Activated CD4-positive, alpha-beta T cell treated with anti-CD3 and anti-CD28 coated beads for 36 hours (primary cell): Measurements from ENCODE around the gene DGKI. TPM values are rescaled to one million over a fixed set of nuclear protein-coding genes. Genes with fewer than 3 reads are reported as not detected.

Source experiments
- ATAC-seq: fragments of 200-7000 bp; cut with Tn5 transposase; one replicate; pipeline ENCODE4 v1.10.0; 2021; ENCODE audit warnings: mild to moderate bottlenecking, moderate library complexity
- CTCF ChIA-PET: fragments of 350-600 bp; sonication (Branson Sonifier 250); formaldehyde crosslinking; loops from one replicate; lab custom pipeline; 2021; ENCODE audit warnings: antibody characterized with exemption; lab: Charles Lee
- POLR2A ChIA-PET: fragments of 350-600 bp; sonication (Branson Sonifier 250); formaldehyde crosslinking; loops from one replicate; lab custom pipeline; 2021; ENCODE audit warnings: antibody characterized with exemption, inconsistent platforms; lab: Charles Lee
- DNase-seq: peaks from one replicate; pipeline ENCODE4 v3.0.0-alpha.2; 2020
- H3K27ac Mint-ChIP-seq: one replicate; pipeline ENCODE4 v1.8.0; 2021; ENCODE audit warnings: mixed read lengths
- H3K27me3 Mint-ChIP-seq: one replicate; pipeline ENCODE4 v1.8.0; 2021; ENCODE audit warnings: mixed read lengths
- H3K36me3 Mint-ChIP-seq: one replicate; pipeline ENCODE4 v1.8.0; 2021; ENCODE audit warnings: low read depth, mixed read lengths
- H3K4me1 Mint-ChIP-seq: one replicate; pipeline ENCODE4 v1.8.0; 2021; ENCODE audit warnings: mixed read lengths
- H3K4me3 Mint-ChIP-seq: one replicate; pipeline ENCODE4 v1.8.0; 2021; ENCODE audit warnings: mild to moderate bottlenecking, moderate library complexity, mixed read lengths
- H3K9me3 Mint-ChIP-seq: one replicate; pipeline ENCODE4 v1.8.0; 2021; ENCODE audit warnings: low read depth, mixed read lengths
- intact Hi-C, 2 experiments: fragments of 100-400 bp; cut with DNase I in 1 of 2; cut with micrococcal nuclease in 1 of 2; formaldehyde crosslinking; loops; one replicate each; pipeline versions ENCODE4 v1.14.2 to v1.15.1; 2022 to 2024; cut with DNase I, micrococcal nuclease
- total RNA-seq, 2 experiments: library from RNA; stranded (reverse); gene quantifications; one replicate each; pipeline ENCODE4 v1.2.3, GENCODE V29; 2021

DGKI gene
- total RNA-seq, 2 experiments from 2014 or later = 2.9 to 3.0 TPM

- POLR2A ChIA-PET = interaction anchor here (0.6 kb wide), 1 partner anchor 389 kb away, joined by 3 read pairs; no protein-coding TSS in a partner anchor
- Mint-ChIP-seq H3K4me1 (no peaks in the 10 kb centered on the region), H3K36me3 (no peaks in the 10 kb centered on the region), H3K27ac (no peak overlapping the region), H3K9me3 (no peaks in the 10 kb centered on the region), H3K4me3 (no peak overlapping the region), H3K27me3 (no peaks in the 10 kb centered on the region)
- intact Hi-C loops = no loop called here
- ATAC-seq (no peak), DNase-seq (no peak)
- CTCF ChIA-PET = interaction anchor here (0.6 kb wide), 1 partner anchor 411 kb away, joined by 4 read pairs; no protein-coding TSS in a partner anchor
Observed at GRCh38 chr7:137563981-137564380, 282.8 kb downstream of the DGKI start.

- Mint-ChIP-seq H3K36me3 (no peaks in the 10 kb centered on the region), H3K27ac (no peak overlapping the region), H3K4me1 (no peaks in the 10 kb centered on the region), H3K9me3 (no peaks in the 10 kb centered on the region), H3K27me3 (peaks cover 3% of the 10 kb centered on the region), H3K4me3 (no peak overlapping the region)
- no peak for ATAC-seq
- intact Hi-C loops = no loop called here
- ChIA-PET CTCF (no interaction called here), POLR2A (no interaction called here)
- DNase-seq = no peak
Observed at GRCh38 chr7:137547485-137547884, 299.3 kb downstream of the DGKI start.

- Mint-ChIP-seq H3K9me3 (no peaks in the 10 kb centered on the region), H3K27me3 (peaks cover 3% of the 10 kb centered on the region), H3K4me3 (no peak overlapping the region), H3K27ac (no peak overlapping the region), H3K4me1 (no peaks in the 10 kb centered on the region), H3K36me3 (no peaks in the 10 kb centered on the region)
- POLR2A ChIA-PET = no interaction called here
- CTCF ChIA-PET = no interaction called here
- no peak for ATAC-seq
- intact Hi-C loops = no loop called here
- DNase-seq = no peak
Observed at GRCh38 chr7:137546671-137547070, 300.1 kb downstream of the DGKI start.

- H3K36me3 Mint-ChIP-seq = no peaks in the 10 kb centered on the region
- DNase-seq (no peak), ATAC-seq (no peak)
- H3K27me3 Mint-ChIP-seq = peaks cover 3% of the 10 kb centered on the region
- intact Hi-C loops = no loop called here
- H3K27ac Mint-ChIP-seq = no peak overlapping the region
- ChIA-PET CTCF (no interaction called here), POLR2A (no interaction called here)
- no peak overlapping the region for H3K4me3 Mint-ChIP-seq
- no peaks in the 10 kb centered on the region for H3K4me1 Mint-ChIP-seq
- H3K9me3 Mint-ChIP-seq = no peaks in the 10 kb centered on the region
Observed at GRCh38 chr7:137546009-137546408, 300.8 kb downstream of the DGKI start.

- H3K27me3 Mint-ChIP-seq = peaks cover 3% of the 10 kb centered on the region
- H3K4me1 Mint-ChIP-seq = no peaks in the 10 kb centered on the region
- intact Hi-C loops = no loop called here
- H3K9me3 Mint-ChIP-seq = no peaks in the 10 kb centered on the region
- CTCF ChIA-PET = no interaction called here
- ATAC-seq (no peak), DNase-seq (no peak)
- H3K27ac Mint-ChIP-seq = no peak overlapping the region
- H3K4me3 Mint-ChIP-seq = no peak overlapping the region
- POLR2A ChIA-PET = interaction anchor here (0.6 kb wide), 1 partner anchor 125 kb away, joined by 7 read pairs; no protein-coding TSS in a partner anchor
- H3K36me3 Mint-ChIP-seq = no peaks in the 10 kb centered on the region
Observed at GRCh38 chr7:137545059-137545716, 301.6 kb downstream of the DGKI start.

GRCh38 chr7:137544453-137545058 lies 302.2 kb downstream of the DGKI start:
- Mint-ChIP-seq H3K36me3 (no peaks in the 10 kb centered on the region), H3K9me3 (no peaks in the 10 kb centered on the region), H3K4me3 (no peak overlapping the region), H3K4me1 (no peaks in the 10 kb centered on the region), H3K27ac (no peak overlapping the region), H3K27me3 (peaks cover 3% of the 10 kb centered on the region)
- ChIA-PET CTCF (no interaction called here), POLR2A (no interaction called here)
- no peak for ATAC-seq
- DNase-seq = no peak
- intact Hi-C loops = no loop called here

- no peaks in the 10 kb centered on the region for H3K27me3 Mint-ChIP-seq
- H3K9me3 Mint-ChIP-seq = no peaks in the 10 kb centered on the region
- no peak for DNase-seq
- ChIA-PET CTCF (interaction anchor here (0.6 to 0.8 kb wide), 2 partner anchors 12 to 1821 kb away, joined by 3 read pairs; no protein-coding TSS in a partner anchor), POLR2A (no interaction called here)
- intact Hi-C loops = no loop called here
- no peaks in the 10 kb centered on the region for H3K4me1 Mint-ChIP-seq
- no peak overlapping the region for H3K4me3 Mint-ChIP-seq
- no peak overlapping the region for H3K27ac Mint-ChIP-seq
- H3K36me3 Mint-ChIP-seq = no peaks in the 10 kb centered on the region
- ATAC-seq = no peak
Observed at GRCh38 chr7:137539111-137539715, 307.6 kb downstream of the DGKI start.

- POLR2A ChIA-PET = no interaction called here
- no peaks in the 10 kb centered on the region for H3K27me3 Mint-ChIP-seq
- no peak overlapping the region for H3K4me3 Mint-ChIP-seq
- no peaks in the 10 kb centered on the region for H3K4me1 Mint-ChIP-seq
- ATAC-seq = no peak
- H3K9me3 Mint-ChIP-seq = no peaks in the 10 kb centered on the region
- H3K36me3 Mint-ChIP-seq = no peaks in the 10 kb centered on the region
- intact Hi-C loops = no loop called here
- CTCF ChIA-PET = interaction anchor here (0.6 kb wide), 1 partner anchor 1820 kb away, joined by 3 read pairs; no protein-coding TSS in a partner anchor
- H3K27ac Mint-ChIP-seq = no peak overlapping the region
- no peak for DNase-seq
Observed at GRCh38 chr7:137538361-137538762, 308.4 kb downstream of the DGKI start.

GRCh38 chr7:137535579-137535978 lies 311.2 kb downstream of the DGKI start:
- ChIA-PET CTCF (no interaction called here), POLR2A (no interaction called here)
- ATAC-seq = no peak
- no peak overlapping the region for H3K4me3 Mint-ChIP-seq
- no peaks in the 10 kb centered on the region for H3K4me1 Mint-ChIP-seq
- H3K27me3 Mint-ChIP-seq = no peaks in the 10 kb centered on the region
- no peaks in the 10 kb centered on the region for H3K9me3 Mint-ChIP-seq
- intact Hi-C loops = no loop called here
- no peak for DNase-seq
- no peaks in the 10 kb centered on the region for H3K36me3 Mint-ChIP-seq
- H3K27ac Mint-ChIP-seq = no peak overlapping the region

GRCh38 chr7:137531671-137532070 lies 315.1 kb downstream of the DGKI start:
- peaks cover 2% of the 10 kb centered on the region for H3K27me3 Mint-ChIP-seq
- ChIA-PET CTCF (no interaction called here), POLR2A (no interaction called here)
- DNase-seq = no peak
- no peak overlapping the region for H3K27ac Mint-ChIP-seq
- no peak for ATAC-seq
- no peaks in the 10 kb centered on the region for H3K4me1 Mint-ChIP-seq
- H3K36me3 Mint-ChIP-seq = no peaks in the 10 kb centered on the region
- no peak overlapping the region for H3K4me3 Mint-ChIP-seq
- intact Hi-C loops = no loop called here
- H3K9me3 Mint-ChIP-seq = no peaks in the 10 kb centered on the region

GRCh38 chr7:137527634-137528033 lies 319.1 kb downstream of the DGKI start:
- DNase-seq (no peak), ATAC-seq (no peak)
- Mint-ChIP-seq H3K27me3 (peaks cover 5% of the 10 kb centered on the region), H3K4me1 (no peaks in the 10 kb centered on the region), H3K9me3 (no peaks in the 10 kb centered on the region), H3K4me3 (no peak overlapping the region), H3K36me3 (no peaks in the 10 kb centered on the region), H3K27ac (no peak overlapping the region)
- intact Hi-C loops = no loop called here
- POLR2A ChIA-PET = no interaction called here
- CTCF ChIA-PET = interaction anchor here (0.6 kb wide), 1 partner anchor 799 kb away, joined by 3 read pairs; no protein-coding TSS in a partner anchor

- H3K36me3 Mint-ChIP-seq = no peaks in the 10 kb centered on the region
- no peak overlapping the region for H3K27ac Mint-ChIP-seq
- ATAC-seq = no peak
- POLR2A ChIA-PET = no interaction called here
- DNase-seq = no peak
- H3K4me3 Mint-ChIP-seq = no peak overlapping the region
- no peaks in the 10 kb centered on the region for H3K9me3 Mint-ChIP-seq
- H3K27me3 Mint-ChIP-seq = peaks cover 3% of the 10 kb centered on the region
- intact Hi-C loops = no loop called here
- H3K4me1 Mint-ChIP-seq = no peaks in the 10 kb centered on the region
- CTCF ChIA-PET = interaction anchor here (0.7 kb wide), 1 partner anchor 114 kb away, joined by 3 read pairs; no protein-coding TSS in a partner anchor
Observed at GRCh38 chr7:137523171-137523570, 323.6 kb downstream of the DGKI start.
